ENCODE data around the gene ODAD2. TPM values are rescaled to one million over a fixed set of nuclear protein-coding genes. Genes with fewer than 3 reads are reported as not detected.

ODAD2 gene
- not detected for polyA plus RNA-seq (2012; ENCODE audit: low read depth, missing spikeins)

GRCh38 chr10:27998954-27999275, at the start of gene ODAD2:
Gene ODAD2 (minus strand): TSS chr10:27999079. CDS start chr10:27995142, 3,937 bp downstream.
- no peak for TF ChIP-seq POLR2A (IDR thresholded peaks at IDR 0.05; ENCODE audit: low read depth, low read length)
- TF ChIP-seq SPI1 (IDR thresholded peaks at IDR 0.05; ENCODE audit: low read depth, low read length): no peak
- no peak for TF ChIP-seq POLR2AphosphoS5 (IDR thresholded peaks at IDR 0.05; ENCODE audit: low read depth, low read length)
- no peak for TF ChIP-seq POU2F2 (IDR thresholded peaks at IDR 0.05; ENCODE audit: low read depth, low read length)
- no peak for TF ChIP-seq PAX5 (IDR thresholded peaks at IDR 0.05; ENCODE audit: insufficient read depth, low read length, severe bottlenecking)
- TF ChIP-seq TAF1 (IDR thresholded peaks at IDR 0.05; ENCODE audit: low read depth, low read length): no peak
- DNase-seq (ENCODE audit: insufficient read length, low spot score): peak; percentile 3
- no peak for FAIRE-seq

DNA sequence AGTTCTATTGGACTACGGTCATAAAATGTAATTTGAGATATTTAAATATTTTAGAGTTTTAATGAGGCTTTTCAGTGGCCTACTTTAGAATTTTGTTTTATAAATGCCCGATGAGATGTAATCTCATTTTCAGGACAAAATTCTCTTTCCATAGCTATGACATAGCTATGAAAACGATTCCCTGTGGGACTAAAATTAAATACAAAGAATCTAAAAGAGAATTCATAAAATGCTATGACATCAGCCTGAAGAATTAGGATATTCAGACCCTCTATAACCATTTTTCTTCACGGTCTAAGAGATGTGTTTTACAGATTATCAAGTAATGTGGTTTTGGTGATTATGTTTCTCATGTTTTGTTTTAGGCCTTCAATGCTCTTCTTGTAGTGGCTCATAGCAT, 48.2 kb upstream of the ODAD2 start:
- FAIRE-seq (no peak), DNase-seq (ENCODE audit: insufficient read length, low spot score) (no peak)
- TF ChIP-seq SPI1 (IDR thresholded peaks at IDR 0.05; ENCODE audit: low read depth, low read length): no peak
- no peak for TF ChIP-seq POLR2AphosphoS5 (IDR thresholded peaks at IDR 0.05; ENCODE audit: low read depth, low read length)
- no peak for TF ChIP-seq TAF1 (IDR thresholded peaks at IDR 0.05; ENCODE audit: low read depth, low read length)
- no peak for TF ChIP-seq POLR2A (IDR thresholded peaks at IDR 0.05; ENCODE audit: low read depth, low read length)
- TF ChIP-seq PAX5 (IDR thresholded peaks at IDR 0.05; ENCODE audit: insufficient read depth, low read length, severe bottlenecking): no peak
- TF ChIP-seq POU2F2 (IDR thresholded peaks at IDR 0.05; ENCODE audit: low read depth, low read length): no peak

DNA sequence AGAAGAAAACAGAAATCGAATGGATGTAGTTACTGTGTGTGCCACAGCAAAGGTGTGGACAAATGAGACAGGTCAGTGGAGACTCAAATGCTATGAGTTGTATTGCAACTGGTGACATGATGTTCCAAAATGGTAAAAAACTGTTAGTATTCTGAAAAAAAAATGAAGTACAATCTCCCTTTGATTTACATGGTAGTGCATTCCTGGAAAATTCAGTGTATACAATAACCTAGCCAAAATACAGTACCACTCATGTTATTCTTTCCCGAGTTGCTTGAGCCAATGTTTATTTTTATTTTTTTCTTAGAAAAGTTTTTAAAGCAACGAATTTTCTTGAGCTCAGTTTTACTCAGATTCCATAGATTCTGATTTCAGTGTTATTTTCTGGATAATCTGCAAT, 47.7 kb upstream of the ODAD2 start:
- TF ChIP-seq SPI1 (IDR thresholded peaks at IDR 0.05; ENCODE audit: low read depth, low read length) (no peak), POLR2AphosphoS5 (IDR thresholded peaks at IDR 0.05; ENCODE audit: low read depth, low read length) (no peak), PAX5 (IDR thresholded peaks at IDR 0.05; ENCODE audit: insufficient read depth, low read length, severe bottlenecking) (no peak), TAF1 (IDR thresholded peaks at IDR 0.05; ENCODE audit: low read depth, low read length) (no peak), POLR2A (IDR thresholded peaks at IDR 0.05; ENCODE audit: low read depth, low read length) (no peak), POU2F2 (IDR thresholded peaks at IDR 0.05; ENCODE audit: low read depth, low read length) (no peak)
- DNase-seq (ENCODE audit: insufficient read length, low spot score) (no peak), FAIRE-seq (no peak)

GRCh38 chr10:28043941-28044340, 45.1 kb upstream of the ODAD2 start:
- no peak for TF ChIP-seq POU2F2 (IDR thresholded peaks at IDR 0.05; ENCODE audit: low read depth, low read length)
- no peak for TF ChIP-seq POLR2A (IDR thresholded peaks at IDR 0.05; ENCODE audit: low read depth, low read length)
- TF ChIP-seq TAF1 (IDR thresholded peaks at IDR 0.05; ENCODE audit: low read depth, low read length): no peak
- no peak for TF ChIP-seq POLR2AphosphoS5 (IDR thresholded peaks at IDR 0.05; ENCODE audit: low read depth, low read length)
- TF ChIP-seq PAX5 (IDR thresholded peaks at IDR 0.05; ENCODE audit: insufficient read depth, low read length, severe bottlenecking): no peak
- no peak for TF ChIP-seq SPI1 (IDR thresholded peaks at IDR 0.05; ENCODE audit: low read depth, low read length)
- no peak for FAIRE-seq
- no peak for DNase-seq (ENCODE audit: insufficient read length, low spot score)

DNA sequence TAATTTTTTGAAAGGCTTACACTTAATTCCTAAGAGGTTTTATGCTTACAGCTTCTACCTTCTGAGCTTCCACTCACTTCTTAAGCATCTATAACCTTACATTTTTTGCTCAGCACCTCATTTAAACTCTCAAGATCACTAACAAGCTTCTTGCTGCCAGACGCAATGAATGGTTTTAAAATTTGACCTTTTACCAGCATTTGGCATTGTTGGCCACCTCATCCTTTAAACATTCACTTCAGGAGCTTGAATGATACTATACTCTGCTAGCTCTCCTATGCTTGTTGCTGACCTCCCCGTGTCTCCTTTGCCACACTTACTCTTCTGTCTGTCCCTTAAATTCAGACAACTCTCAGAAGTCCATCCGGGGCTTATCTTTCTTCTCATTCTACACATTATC, 37.7 kb upstream of the ODAD2 start:
- TF ChIP-seq SPI1 (IDR thresholded peaks at IDR 0.05; ENCODE audit: low read depth, low read length): no peak
- no peak for TF ChIP-seq POLR2AphosphoS5 (IDR thresholded peaks at IDR 0.05; ENCODE audit: low read depth, low read length)
- no peak for TF ChIP-seq TAF1 (IDR thresholded peaks at IDR 0.05; ENCODE audit: low read depth, low read length)
- TF ChIP-seq POU2F2 (IDR thresholded peaks at IDR 0.05; ENCODE audit: low read depth, low read length): no peak
- TF ChIP-seq POLR2A (IDR thresholded peaks at IDR 0.05; ENCODE audit: low read depth, low read length): no peak
- TF ChIP-seq PAX5 (IDR thresholded peaks at IDR 0.05; ENCODE audit: insufficient read depth, low read length, severe bottlenecking): no peak
- FAIRE-seq (no peak), DNase-seq (ENCODE audit: insufficient read length, low spot score) (no peak)

GRCh38 chr10:28020993-28021982, 22.4 kb upstream of the ODAD2 start:
- TF ChIP-seq POLR2A (IDR thresholded peaks at IDR 0.05; ENCODE audit: low read depth, low read length) (no peak), TAF1 (IDR thresholded peaks at IDR 0.05; ENCODE audit: low read depth, low read length) (no peak), SPI1 (IDR thresholded peaks at IDR 0.05; ENCODE audit: low read depth, low read length) (no peak), POLR2AphosphoS5 (IDR thresholded peaks at IDR 0.05; ENCODE audit: low read depth, low read length) (no peak), POU2F2 (IDR thresholded peaks at IDR 0.05; ENCODE audit: low read depth, low read length) (no peak), PAX5 (IDR thresholded peaks at IDR 0.05; ENCODE audit: insufficient read depth, low read length, severe bottlenecking) (no peak)
- no peak for DNase-seq (ENCODE audit: insufficient read length, low spot score)
- no peak for FAIRE-seq

DNA sequence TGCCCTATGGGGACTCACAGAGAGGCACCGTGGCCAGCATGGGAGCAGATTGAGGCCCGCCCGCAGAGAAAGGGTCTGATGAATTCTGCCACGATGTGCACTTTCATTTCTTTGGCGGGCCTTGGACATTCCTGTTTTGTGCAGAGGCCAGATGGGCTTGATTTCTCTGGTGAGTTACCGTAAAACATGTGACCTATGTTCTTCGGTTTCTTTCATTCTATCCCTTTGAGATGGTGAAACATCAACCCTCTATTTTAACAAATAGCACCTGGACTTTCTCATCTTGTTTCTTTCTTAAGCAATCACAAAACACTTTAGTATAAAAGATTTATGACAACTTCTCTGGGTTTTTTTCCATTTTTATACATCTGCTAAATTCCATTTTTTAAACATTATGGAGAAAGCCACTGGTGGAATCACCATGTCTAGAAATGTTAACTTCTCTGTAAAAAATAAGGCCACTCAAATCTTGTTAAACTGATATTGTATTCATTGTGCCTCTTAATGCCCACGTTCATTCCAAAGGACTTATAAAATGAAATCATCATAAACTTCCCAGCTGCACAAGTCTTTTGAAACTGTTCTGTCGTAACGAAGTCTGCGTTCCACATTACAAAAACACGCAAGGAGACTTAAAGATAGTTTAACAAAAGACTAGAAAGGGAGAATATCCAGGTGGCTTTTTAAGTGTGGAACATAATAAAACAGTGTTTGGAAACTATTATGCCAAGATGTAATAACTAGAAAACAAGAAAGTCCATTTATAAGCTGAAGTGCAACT, 21.4 kb upstream of the ODAD2 start:
- DNase-seq (ENCODE audit: insufficient read length, low spot score): no peak
- FAIRE-seq: no peak
- TF ChIP-seq PAX5 (IDR thresholded peaks at IDR 0.05; ENCODE audit: insufficient read depth, low read length, severe bottlenecking) (no peak), SPI1 (IDR thresholded peaks at IDR 0.05; ENCODE audit: low read depth, low read length) (no peak), TAF1 (IDR thresholded peaks at IDR 0.05; ENCODE audit: low read depth, low read length) (no peak), POLR2A (IDR thresholded peaks at IDR 0.05; ENCODE audit: low read depth, low read length) (no peak), POLR2AphosphoS5 (IDR thresholded peaks at IDR 0.05; ENCODE audit: low read depth, low read length) (no peak), POU2F2 (IDR thresholded peaks at IDR 0.05; ENCODE audit: low read depth, low read length) (no peak)

DNA sequence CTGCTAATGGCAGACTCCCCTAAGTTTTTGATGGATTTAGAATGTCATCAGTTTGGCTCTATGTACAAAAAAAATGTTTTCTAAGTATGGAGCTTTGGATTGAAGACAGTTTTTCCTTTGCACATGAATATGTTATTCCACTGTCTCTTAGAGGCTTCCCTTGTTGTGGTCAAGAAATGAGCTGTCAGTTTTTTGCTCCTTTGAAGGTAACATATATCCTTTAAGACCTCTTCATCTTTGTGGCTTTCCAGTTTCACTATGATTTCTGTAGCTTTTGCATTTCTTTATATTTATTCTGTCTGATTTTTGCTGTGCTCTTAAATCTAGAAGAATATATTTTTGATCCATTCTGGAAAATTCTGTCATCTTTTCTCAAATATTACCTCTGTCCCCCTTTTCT, 15.8 kb upstream of the ODAD2 start:
- DNase-seq (ENCODE audit: insufficient read length, low spot score): no peak
- no peak for TF ChIP-seq POU2F2 (IDR thresholded peaks at IDR 0.05; ENCODE audit: low read depth, low read length)
- no peak for TF ChIP-seq SPI1 (IDR thresholded peaks at IDR 0.05; ENCODE audit: low read depth, low read length)
- no peak for TF ChIP-seq TAF1 (IDR thresholded peaks at IDR 0.05; ENCODE audit: low read depth, low read length)
- no peak for TF ChIP-seq POLR2AphosphoS5 (IDR thresholded peaks at IDR 0.05; ENCODE audit: low read depth, low read length)
- no peak for TF ChIP-seq PAX5 (IDR thresholded peaks at IDR 0.05; ENCODE audit: insufficient read depth, low read length, severe bottlenecking)
- no peak for TF ChIP-seq POLR2A (IDR thresholded peaks at IDR 0.05; ENCODE audit: low read depth, low read length)
- FAIRE-seq: no peak
